ENCODE measurements around the gene ALK.

The ALK gene

DNA sequence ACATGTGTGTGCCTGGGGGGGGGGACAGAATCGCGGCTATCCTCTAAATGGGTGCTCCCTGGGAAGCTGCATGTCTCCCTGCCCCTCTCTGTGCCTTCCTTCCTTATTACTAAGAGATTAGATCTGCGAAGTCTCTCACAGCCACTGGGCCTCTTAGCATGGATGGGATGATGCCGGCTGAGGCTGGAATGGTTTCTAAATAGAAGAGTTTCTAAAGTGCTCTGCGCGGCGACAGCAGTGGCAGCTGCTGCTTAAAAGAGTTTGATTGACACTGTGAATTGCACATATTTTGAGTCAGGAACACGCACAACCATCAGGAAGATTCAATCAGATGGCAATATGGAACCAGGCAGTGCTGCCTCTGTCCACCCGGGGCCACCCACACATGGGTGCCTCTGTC lies 642.4 kb downstream of the ALK start:
- no peaks in the 10 kb centered on the region for H3K79me2 ChIP-seq (ENCODE audit: insufficient read depth, low read length)
- no peaks in the 10 kb centered on the region for H3K4me1 ChIP-seq (ENCODE audit: insufficient read depth, low read length, severe bottlenecking)
- no peaks in the 10 kb centered on the region for H3K9me3 ChIP-seq (ENCODE audit: low read length)
- TF ChIP-seq EZH2 (IDR thresholded peaks at IDR 0.05; ENCODE audit: borderline replicate concordance, low read length) (no peak), CTCF (IDR thresholded peaks at IDR 0.05; ENCODE audit: low read length) (no peak)
- H3K27me3 ChIP-seq (ENCODE audit: insufficient read depth, low read length): no peaks in the 10 kb centered on the region
- H3F3A ChIP-seq (ENCODE audit: insufficient read depth, low read length): no peaks in the 10 kb centered on the region
- H3K4me3 ChIP-seq (ENCODE audit: low read depth, low read length, poor library complexity, severe bottlenecking): no peak overlapping the region
- H3K4me2 ChIP-seq (ENCODE audit: low read length): no peak overlapping the region
- no peak overlapping the region for H2AFZ ChIP-seq (ENCODE audit: low read length)
- H3K27ac ChIP-seq (ENCODE audit: low read depth, low read length, poor library complexity, severe bottlenecking): no peak overlapping the region
- H4K20me1 ChIP-seq (ENCODE audit: insufficient read depth, low read length): no peaks in the 10 kb centered on the region
- no peak overlapping the region for H3K9ac ChIP-seq (ENCODE audit: low read length)
- H3K36me3 ChIP-seq (ENCODE audit: insufficient read depth, low read length): no peaks in the 10 kb centered on the region
- H3K9me2 ChIP-seq (ENCODE audit: low read depth, low read length): no peaks in the 10 kb centered on the region

- H3K4me3 ChIP-seq (ENCODE audit: low read depth, low read length, poor library complexity, severe bottlenecking): no peak overlapping the region
- no peaks in the 10 kb centered on the region for H3K9me2 ChIP-seq (ENCODE audit: low read depth, low read length)
- H2AFZ ChIP-seq (ENCODE audit: low read length): no peak overlapping the region
- H3F3A ChIP-seq (ENCODE audit: insufficient read depth, low read length): no peaks in the 10 kb centered on the region
- TF ChIP-seq EZH2 (IDR thresholded peaks at IDR 0.05; ENCODE audit: borderline replicate concordance, low read length) (no peak), CTCF (IDR thresholded peaks at IDR 0.05; ENCODE audit: low read length) (no peak)
- H4K20me1 ChIP-seq (ENCODE audit: insufficient read depth, low read length): no peaks in the 10 kb centered on the region
- H3K27ac ChIP-seq (ENCODE audit: low read depth, low read length, poor library complexity, severe bottlenecking): no peak overlapping the region
- H3K4me2 ChIP-seq (ENCODE audit: low read length): no peak overlapping the region
- H3K4me1 ChIP-seq (ENCODE audit: insufficient read depth, low read length, severe bottlenecking): no peaks in the 10 kb centered on the region
- no peak overlapping the region for H3K9ac ChIP-seq (ENCODE audit: low read length)
- no peaks in the 10 kb centered on the region for H3K79me2 ChIP-seq (ENCODE audit: insufficient read depth, low read length)
- no peaks in the 10 kb centered on the region for H3K36me3 ChIP-seq (ENCODE audit: insufficient read depth, low read length)
- no peaks in the 10 kb centered on the region for H3K27me3 ChIP-seq (ENCODE audit: insufficient read depth, low read length)
- no peaks in the 10 kb centered on the region for H3K9me3 ChIP-seq (ENCODE audit: low read length)
Observed at GRCh38 chr2:29276151-29276550, 645.2 kb downstream of the ALK start.

GRCh38 chr2:29275186-29275585 lies 646.2 kb downstream of the ALK start:
- Histone ChIP-seq H3K9ac (ENCODE audit: low read length) (no peak overlapping the region), H3K27ac (ENCODE audit: low read depth, low read length, poor library complexity, severe bottlenecking) (no peak overlapping the region), H3K9me2 (ENCODE audit: low read depth, low read length) (no peaks in the 10 kb centered on the region), H3K27me3 (ENCODE audit: insufficient read depth, low read length) (no peaks in the 10 kb centered on the region), H4K20me1 (ENCODE audit: insufficient read depth, low read length) (no peaks in the 10 kb centered on the region), H3K4me3 (ENCODE audit: low read depth, low read length, poor library complexity, severe bottlenecking) (no peak overlapping the region), H3K4me1 (ENCODE audit: insufficient read depth, low read length, severe bottlenecking) (no peaks in the 10 kb centered on the region), H3K79me2 (ENCODE audit: insufficient read depth, low read length) (no peaks in the 10 kb centered on the region), H3K4me2 (ENCODE audit: low read length) (no peak overlapping the region), H2AFZ (ENCODE audit: low read length) (no peak overlapping the region), H3K36me3 (ENCODE audit: insufficient read depth, low read length) (no peaks in the 10 kb centered on the region), H3K9me3 (ENCODE audit: low read length) (no peaks in the 10 kb centered on the region), H3F3A (ENCODE audit: insufficient read depth, low read length) (no peaks in the 10 kb centered on the region)
- no peak for TF ChIP-seq CTCF (IDR thresholded peaks at IDR 0.05; ENCODE audit: low read length)
- TF ChIP-seq EZH2 (IDR thresholded peaks at IDR 0.05; ENCODE audit: borderline replicate concordance, low read length): no peak
